Inflammatory macrophage treated with lipopolysaccharide for 4 hours (primary cell): Measurements from ENCODE around the gene ANGPTL5.
"Not testable (repeated sequence)": the region's sequence is repeated elsewhere in the genome, so short reads cannot be mapped to it uniquely, and the experiment has no call there.

Experiments
- DNase-seq: peaks from one replicate; pipeline ENCODE4 v3.0.0-alpha.2; 2020

The ANGPTL5 gene

GRCh38 chr11:101881586-101881985 is 34.7 kb downstream of the ANGPTL5 start:
- DNase-seq: no peak

DNA sequence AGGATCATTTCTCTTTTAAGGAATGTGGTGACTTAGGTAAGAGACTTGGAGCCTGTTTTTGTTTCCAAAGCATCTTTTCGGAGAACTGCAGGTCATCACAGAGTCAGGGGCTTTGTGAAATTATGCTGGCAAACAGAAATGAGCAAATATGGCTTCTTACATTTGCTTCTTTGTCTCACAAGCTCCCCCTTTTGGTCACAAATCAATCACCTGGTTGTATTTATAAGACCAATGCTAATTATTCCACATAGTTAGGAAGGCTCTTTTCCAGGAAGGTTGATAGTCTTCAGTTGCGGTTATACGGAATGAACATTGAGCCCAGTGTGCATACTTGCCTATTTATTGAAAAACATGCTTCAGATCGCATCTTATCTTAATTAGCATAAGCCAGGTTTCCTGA is 36.1 kb downstream of the ANGPTL5 start:
- DNase-seq: peak; percentile 22

DNA sequence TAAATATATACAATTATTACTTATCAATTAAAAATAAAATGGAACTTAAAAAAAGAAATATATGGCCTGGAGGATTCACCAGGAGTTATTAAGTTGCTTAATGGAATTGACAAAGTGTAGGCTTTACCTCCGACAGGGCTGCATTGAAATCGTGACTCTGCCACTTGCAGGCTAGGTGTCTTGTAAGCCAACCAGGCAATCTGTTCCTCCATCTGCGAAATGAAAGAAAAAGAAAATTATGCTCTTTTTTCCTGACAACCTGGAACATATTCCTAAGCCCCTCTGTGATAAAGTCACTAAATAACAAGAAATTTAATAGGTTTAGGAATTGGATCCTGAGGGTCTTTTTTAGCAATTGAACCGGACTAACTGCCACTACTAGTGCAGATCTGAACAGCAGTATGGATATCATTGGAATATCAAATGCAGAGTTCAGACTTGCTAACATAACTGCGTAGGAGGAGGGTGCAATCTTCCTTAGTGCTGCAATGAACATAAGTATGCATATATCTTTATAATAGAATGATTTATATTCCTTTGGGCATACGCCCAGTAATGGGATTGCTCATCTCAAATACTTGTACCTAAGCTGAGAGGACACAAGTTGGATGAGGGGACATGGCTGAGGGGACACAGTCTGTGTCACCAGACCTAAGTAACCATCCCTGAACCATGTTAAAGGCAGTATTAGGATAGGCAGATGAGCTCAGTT is 44.0 kb downstream of the ANGPTL5 start:
- DNase-seq: no peak

GRCh38 chr11:101870510-101870909 is 45.8 kb downstream of the ANGPTL5 start:
- no peak for DNase-seq

GRCh38 chr11:101867951-101868350 is 48.4 kb downstream of the ANGPTL5 start:
- no peak for DNase-seq

GRCh38 chr11:101866619-101867491 is 49.5 kb downstream of the ANGPTL5 start:
- DNase-seq: no peak

DNA sequence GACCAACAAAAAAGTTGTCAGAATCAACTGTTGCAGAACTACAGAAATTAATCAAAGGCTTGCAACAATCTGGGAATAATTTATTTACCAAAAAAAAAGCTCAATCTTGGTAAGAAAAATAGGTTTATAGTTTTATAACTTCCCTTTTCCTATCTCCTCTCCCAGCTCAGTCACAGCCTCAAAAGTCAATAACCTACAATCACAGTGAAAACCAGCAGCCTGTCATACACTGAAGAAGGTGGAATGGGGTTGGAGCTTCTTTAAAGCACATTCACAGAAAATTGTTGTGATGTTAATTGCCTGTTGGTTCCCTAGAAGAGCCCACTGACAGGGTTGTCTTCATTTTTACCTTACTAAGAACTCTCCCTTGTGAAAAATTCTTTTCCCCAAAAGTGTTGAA is 52.2 kb downstream of the ANGPTL5 start:
- DNase-seq: no peak

GRCh38 chr11:101863361-101863760 is 53.0 kb downstream of the ANGPTL5 start:
- no peak for DNase-seq

DNA sequence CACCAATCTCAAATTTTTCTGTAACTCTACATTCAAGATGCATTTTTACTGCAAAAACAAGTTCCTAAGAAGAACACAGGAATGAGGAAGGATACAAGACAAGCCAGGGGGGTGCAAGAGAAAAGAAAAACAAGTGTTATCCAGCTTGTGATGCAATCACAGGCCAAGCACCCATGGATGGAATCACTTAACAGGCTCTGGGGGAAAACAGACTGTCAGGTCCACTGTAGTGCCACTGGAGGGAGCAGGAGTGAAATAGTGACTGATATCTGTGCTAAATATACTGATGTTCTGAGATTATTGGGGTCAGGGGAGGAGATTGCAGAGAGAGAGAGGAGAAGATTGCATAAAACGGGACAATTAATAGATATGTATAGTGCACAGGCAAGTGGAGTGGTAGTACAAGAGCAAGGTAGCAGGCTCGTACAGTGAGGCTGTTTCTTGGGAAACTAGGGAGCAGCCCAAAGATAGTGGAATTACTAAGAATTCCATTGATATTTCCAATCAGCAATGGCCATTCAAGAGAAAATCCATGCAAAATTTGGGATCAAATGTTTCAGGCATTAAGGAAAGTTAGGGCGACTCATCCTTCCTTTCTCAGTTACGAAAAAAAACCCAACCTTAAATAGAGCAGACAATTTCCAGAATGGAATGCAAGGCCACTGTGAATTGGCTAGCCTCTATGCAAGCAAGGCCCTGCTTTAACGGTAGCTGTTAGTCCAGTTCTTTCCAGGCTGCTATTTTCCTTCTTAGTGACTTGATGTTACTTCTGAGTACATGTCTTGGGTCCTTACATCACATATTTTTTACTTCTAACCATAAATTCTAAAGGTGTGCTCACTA is 53.7 kb downstream of the ANGPTL5 start:
- no peak for DNase-seq

- peak; percentile 24 for DNase-seq
Measured at GRCh38 chr11:101860696-101861427, 55.5 kb downstream of the ANGPTL5 start.

GRCh38 chr11:101852260-101852659 is 64.1 kb downstream of the ANGPTL5 start:
- DNase-seq: not testable (repeated sequence)

DNA sequence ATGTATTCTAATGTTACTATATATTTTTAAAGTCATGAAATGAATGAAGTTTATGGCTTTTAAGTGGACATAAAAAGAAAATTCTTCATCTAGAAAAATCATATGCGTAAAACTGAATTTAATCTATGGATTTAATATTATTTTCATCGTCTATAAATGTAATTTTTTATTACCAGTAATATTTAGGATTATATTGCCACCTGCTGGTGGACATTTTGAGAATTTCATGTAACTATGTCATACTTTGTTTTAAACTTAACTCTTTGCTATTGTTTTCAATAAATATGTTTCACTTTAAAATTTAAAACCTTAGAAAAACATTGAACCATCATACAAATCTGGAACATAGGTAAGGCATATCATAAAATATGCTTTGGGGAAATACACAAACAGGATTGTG is 68.1 kb downstream of the ANGPTL5 start:
- DNase-seq: peak; percentile 25

DNA sequence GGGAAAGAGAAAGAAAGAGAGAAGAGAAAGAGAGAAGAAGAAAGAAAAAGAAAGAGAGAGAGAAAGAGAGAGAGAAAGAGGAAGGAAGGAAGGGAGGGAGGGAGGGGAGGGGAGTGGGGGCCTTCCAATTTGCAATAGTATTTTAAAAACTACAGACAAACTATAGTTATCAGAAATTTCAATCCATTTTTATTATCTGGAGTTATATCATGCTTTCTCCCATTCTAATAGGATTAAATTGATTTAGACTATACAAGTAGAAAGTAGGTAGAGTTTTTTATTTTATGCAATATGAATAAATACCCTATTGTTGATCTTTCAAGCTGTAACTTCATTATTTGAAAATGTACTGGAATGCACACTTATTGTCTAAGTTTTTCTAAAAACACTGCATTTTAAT is 71.7 kb downstream of the ANGPTL5 start:
- no peak for DNase-seq

DNA sequence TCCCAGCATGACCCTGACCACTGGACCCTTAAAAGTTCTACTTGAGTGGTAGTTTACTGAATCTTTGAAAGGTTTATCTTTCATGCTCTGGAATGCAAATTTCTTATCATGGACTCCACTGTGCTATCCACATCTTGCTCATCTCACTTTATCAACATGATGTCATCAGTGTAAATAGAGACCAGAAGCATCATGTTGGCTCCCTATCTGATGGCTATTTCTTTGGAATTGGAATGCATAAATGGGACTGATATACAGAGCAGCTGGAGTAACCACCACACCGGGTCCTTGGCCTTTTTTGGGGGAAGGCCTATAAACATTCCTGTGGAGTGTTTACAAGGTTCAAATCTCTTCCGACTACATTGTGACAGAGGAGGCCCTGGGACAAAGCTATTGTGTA is 75.6 kb downstream of the ANGPTL5 start:
- no peak for DNase-seq
